HG03097 (cell line): ENCODE measurements around the gene LRRC8D.
"Not testable (repeated sequence)": the region's sequence is repeated elsewhere in the genome, so short reads cannot be mapped to it uniquely, and the experiment has no call there.

Experiments used
- ATAC-seq: cut with Tn5 transposase; IDR thresholded peaks from one replicate; pipeline ENCODE4 v1.9.1; 2021; ENCODE audit not compliant: unreplicated experiment, low FRiP score

LRRC8D gene

DNA sequence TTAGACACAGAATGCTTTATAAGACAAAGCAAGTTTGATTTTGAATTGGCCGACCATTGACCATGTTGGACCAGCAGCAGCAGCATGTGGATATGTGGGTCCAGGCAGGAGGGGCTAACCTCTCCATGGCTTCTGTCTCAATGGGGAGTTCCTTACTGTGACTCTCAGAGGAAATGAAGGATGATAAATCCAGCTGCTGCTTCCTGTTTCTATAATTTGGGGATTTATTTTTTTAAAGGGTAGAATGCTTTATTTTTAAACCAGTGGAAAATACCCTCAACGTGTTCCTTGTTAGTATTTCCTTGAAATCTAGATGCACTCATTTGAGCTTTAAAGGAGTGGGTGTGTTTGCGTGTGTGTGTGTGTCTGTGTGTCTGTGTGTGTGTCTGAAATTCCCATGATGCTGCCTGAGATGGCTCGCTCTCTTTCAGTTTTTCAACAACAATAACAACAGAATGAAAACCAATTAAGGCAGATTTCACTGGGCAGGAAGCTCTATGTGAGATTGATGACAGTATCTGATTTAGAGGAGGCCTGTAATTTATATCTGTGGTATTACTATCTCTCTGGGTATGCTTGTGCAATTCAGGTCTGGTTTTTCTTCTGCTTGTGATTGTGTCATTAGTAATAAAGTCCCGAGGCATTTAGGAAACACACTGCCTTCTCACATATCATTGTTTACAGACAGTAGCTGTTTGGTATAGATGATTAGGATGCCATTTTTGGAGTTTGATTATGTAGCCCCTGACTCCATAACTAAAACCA lies 88.0 kb downstream of the LRRC8D start:
- no peak for ATAC-seq

DNA sequence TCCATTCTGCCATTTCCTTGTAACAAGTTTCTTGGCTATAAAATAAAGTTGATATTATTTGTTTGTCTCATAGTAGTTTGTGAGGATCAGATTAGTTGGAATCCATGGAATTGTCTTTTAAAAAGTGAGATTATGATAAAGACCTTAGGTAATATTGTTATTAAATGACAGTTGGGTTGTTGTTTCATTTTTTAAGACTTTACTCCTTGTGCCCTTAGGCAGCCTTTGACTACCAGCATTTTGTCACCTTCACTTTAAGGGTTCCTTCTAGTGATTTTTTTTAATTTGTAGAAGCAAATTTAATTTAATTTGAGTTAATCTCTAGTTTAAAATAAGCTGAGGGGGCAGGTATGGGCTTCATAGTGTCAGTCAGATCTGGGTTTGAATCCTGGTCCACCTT lies 89.4 kb downstream of the LRRC8D start:
- no peak for ATAC-seq

DNA sequence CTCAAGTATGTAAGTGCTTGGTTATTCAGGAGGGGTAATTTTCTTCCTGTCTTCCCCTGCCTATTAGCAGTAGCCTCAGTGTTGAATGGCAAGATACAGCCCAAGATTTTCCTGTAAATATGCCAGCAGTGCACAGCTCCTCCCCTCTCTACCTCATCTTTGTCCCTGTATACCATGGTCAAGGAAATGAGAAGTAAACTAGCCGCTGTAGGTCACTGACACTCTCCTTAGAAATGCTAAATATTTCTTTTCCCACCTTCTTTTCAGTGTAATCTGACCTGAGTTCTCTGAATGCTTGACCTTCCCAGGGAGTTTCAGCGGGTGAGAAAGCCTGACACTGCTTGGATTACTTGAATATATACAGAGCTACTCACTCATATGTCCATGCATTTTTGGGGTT lies 89.9 kb downstream of the LRRC8D start:
- ATAC-seq = no peak

DNA sequence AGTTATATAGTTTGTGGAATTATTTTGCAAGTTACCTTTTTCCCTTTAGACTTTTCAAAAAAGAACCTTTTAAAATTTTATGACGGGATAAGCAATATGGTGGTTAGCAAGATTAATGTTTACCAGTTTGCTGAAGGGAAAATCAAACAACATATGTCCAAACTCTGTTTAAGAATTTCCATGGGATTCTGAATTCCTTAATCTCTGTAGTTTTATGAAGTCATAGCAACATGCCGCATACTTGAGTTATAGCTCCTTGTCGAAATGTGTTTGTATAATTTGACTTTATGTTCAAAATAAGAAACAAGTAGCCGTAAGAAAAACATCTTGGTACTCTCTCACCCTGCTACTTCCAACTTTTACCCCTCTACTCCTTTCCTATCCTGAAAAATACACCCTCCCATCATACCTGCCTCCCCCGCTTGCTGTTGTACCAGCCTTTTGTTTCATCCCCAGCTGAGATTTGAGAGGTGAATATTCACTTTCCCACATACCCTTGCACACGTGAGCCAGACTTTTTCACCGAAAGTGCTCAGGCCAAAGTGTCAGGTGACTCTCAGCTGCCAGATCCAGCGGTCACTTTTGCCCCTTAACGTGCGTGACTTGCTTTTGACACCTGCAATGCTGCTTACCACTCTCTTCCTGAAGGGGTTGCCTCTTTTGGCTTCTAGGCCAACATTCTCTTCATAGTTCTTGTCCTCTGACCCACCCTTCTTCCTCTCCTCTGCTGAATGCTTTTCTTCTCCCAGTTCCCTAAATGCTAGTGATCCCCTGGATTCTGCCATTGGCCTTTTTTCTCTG lies 90.6 kb downstream of the LRRC8D start:
- no peak for ATAC-seq

DNA sequence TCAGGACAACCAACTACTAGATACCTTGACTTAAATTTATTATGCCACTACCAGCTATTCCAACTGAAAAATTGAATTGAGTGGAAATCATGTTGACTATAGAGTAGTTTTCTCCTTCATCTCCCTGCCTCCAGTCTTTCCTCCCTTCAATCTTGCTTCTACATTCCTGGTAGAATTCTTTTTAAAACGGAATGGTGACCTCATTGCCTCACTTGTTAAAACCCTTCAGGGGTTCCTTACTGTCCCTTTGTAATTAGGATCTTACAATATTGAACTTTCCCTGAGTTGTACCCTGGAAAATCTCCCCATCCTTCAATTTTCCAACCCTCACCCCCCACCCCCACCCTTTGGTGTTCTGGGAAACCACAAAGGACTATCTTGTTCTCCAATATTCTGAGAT lies 91.2 kb downstream of the LRRC8D start:
- no peak for ATAC-seq

DNA sequence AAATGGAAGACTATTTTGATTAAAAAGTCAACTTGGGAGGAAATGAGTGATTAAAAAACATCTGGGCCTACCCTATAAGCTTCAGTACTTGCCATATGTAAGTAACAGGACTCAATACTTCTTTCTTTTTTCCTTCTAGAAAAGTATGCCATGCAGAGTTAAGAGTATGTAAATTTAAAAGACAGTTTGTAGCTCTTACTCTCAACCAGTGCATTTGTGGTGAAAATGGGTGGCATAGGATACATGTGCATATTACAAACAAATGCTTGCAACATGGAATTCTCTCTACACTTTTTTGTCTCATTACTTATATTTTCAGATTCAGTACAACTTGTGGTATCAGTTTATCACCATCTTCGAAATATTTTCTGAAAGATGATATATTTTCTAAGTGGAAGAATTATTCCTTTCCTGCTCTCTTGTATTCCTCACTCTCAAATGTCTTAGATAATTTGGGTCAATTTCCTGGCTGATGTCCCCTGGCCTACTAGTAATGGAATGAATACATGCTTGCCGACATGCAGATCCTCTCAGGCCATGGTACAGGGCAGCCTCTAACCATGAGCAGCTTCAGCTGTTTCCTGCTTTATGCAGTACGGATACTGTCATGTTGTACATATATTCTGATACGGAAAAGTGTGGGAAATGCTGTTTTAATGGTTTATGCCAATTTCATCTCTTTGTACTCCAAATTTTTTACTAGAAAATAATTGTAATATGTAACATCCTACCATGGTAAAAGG lies 92.7 kb downstream of the LRRC8D start:
- ATAC-seq = no peak

DNA sequence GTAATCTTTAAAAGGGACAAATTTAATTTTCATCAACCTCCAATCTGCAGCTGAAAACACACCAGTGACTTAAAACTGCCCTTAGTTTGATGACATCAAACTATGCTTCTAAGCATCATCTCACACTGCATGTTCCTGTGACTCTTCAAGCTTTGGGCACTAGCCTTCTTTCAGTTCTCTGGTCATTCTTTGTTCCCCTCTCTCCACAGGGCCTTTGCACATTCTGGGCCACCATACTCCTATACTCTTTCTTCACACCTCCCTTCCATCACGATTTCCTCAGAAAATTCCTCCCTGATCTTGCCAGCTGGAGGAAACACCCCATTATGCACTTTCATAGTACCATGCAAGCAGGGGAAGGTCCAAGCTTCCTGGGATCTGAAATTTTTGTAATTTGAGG lies 96.5 kb downstream of the LRRC8D start:
- ATAC-seq = no peak

DNA sequence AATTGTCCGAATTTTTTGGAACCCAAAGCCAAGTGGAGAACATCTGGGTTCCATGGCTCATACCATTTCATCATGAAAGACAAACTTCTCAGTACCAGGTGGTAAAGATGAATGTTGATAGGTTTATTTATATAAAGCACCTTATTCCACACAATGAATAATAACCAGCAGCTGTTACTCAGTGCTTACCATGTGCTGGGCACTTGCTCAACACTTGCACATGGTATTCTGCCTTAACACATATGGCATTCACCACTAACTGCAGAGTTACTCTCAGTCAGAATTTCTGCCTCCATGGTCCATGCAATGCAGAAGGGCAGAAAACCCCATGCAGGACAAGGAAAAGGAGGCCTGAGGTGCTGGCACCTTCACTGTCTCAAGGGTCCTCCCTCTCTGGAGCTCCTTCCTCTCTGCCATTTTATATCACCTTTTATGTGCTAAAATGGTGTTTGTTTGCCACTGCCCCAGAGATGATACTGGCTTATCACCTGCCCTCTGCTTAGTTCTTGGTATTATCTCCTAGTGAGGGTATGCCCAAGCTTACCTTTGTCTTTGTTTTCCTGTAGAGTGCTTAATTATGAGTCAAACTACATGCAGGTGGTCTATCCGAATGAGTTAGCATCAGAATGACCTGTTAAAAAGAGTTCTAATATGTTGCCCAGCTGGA lies 97.4 kb downstream of the LRRC8D start:
- ATAC-seq = no peak

DNA sequence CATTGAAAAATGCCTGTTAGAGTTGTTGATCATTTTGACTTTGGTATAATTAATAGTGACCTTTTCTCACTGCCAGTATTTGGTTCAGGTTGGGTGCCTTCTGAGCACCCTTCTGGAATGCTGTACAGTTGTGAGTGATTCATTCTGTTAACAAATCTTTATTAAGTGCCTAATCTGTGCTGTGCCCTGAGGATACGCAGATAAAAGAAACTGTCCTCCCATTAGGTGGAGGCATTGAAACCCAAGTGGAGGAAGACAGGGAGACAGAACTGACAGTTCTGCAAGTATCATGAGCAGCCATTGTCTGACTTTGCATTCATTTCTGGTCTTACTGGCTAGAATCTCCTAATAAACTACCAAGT lies 97.9 kb downstream of the LRRC8D start:
- no peak for ATAC-seq

DNA sequence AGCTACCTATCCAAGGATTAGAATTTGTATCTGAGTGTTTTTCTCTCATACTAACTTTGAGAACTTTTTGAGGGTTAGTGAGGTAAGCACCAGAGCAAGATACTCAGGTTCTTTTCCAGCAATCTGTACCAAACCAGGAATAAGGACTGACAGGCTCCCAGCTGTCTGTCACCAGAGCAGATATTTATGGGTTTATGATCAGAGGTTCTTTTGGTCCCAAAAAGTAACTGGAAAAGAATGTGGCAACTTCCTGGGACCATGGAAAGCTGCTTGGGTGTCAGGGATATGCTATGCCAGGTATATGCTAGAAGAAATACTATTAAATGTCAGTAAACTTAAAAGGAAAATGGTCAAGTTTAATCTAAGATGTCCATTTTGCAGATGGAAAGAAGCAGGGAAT lies 98.3 kb downstream of the LRRC8D start:
- no peak for ATAC-seq

DNA sequence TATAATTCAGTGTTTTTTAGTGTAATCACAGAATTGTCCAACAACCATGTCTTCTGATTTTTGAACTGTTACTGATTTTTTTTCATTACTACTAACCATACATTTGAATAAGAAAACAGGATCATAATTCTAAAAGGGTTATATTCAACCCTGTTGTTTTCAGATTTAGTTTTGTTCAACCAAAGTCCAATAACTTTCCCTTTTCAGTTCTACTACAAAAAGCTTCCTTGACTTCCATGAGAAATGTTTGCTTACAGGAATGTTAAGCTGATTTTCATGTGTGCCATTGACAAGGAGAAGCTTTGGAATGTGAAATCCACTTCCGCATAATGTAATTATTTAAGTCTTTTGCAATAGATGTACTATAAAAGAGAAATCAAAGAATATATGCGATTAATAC lies 102.1 kb downstream of the LRRC8D start:
- ATAC-seq = no peak

DNA sequence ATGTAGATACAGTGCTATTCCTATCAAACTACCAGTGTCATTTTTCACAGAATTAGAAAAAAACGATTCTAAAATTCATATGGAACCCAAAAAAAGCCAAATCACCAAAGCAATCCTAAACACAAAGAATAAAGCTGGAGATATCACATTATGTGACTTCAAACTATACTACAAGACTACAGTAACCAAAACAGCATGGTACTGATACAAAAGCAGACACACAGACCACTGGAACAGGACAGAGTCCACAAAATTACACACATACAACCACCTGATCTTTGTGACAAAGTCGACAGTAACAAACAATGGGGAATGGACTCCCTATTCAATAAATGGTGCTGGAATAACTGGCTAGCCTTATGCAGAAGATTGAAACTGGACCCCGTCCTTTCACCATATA lies 102.7 kb downstream of the LRRC8D start:
- ATAC-seq = no peak

DNA sequence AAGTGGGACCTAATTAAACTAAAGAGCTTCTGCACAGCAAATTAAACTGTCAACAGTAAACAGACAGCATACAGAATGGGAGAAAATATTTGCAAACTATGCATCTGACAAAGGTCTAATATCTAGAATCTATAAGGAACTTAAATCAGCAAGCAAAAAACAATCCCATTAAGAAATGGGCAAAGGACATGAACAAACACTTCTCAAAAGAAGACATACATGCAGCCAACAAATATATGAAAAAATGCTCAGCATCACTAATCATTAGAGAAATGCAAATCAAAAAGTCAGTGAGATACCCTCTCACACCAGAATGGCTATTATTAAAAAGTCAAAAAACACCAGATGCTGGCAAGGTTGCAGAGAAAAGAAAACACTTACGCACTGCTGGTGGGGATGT lies 103.2 kb downstream of the LRRC8D start:
- not testable (repeated sequence) for ATAC-seq

DNA sequence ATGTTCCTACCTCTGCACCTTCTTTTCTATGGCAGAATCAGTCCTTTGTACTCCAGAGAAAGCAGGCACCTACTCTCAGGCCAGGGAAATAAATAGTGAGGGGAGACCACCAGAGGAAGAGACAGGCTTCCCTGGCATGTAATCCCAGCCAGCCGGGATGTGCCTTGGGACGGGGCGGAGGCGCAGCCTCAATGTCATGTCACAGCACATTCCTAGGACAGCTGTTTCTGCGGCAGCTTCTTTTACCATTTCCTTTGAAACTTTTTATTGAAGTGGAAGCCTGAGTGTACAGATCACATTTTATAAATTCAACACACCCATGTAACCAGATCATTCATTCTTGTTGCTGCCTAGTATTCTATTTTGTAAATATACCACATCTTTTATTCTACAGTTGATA lies 106.2 kb downstream of the LRRC8D start:
- no peak for ATAC-seq

DNA sequence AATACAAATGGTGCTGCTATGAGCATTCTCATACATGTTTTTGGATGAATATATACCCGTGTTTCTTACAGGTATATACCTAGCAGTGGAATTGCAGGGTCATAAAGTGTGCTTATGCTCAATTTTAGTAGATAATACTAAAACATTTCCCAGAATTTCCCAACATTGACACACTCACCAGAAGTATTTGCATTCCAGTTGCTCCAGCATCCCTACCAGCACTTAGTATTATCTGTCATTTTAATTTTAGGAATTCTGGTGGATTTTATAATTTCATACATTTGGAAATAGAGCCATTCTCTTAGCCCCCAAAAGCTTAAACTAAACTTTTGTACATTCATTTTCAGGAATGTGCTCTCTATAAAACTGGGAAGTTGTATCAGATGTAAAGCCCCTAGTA lies 106.6 kb downstream of the LRRC8D start:
- no peak for ATAC-seq

DNA sequence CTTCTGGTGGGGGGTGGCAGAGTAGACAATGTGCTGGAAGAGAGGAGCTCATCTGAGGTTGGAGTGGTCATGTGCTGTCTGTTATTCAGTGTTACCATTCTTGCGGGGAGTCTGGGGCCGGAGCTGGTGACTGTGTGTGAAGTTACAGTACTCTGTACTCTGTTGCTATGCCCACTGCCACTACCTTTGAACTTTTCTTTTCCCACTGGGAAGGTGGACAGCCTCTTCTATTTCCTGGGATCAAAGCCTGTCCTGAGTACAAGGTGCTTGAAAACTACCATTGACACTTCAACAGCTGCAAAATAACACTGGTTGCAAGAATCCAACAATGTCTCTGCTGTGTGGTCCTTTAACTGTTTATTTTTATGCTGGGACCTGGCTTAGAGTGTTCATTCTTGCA lies 107.7 kb downstream of the LRRC8D start:
- ATAC-seq = no peak

DNA sequence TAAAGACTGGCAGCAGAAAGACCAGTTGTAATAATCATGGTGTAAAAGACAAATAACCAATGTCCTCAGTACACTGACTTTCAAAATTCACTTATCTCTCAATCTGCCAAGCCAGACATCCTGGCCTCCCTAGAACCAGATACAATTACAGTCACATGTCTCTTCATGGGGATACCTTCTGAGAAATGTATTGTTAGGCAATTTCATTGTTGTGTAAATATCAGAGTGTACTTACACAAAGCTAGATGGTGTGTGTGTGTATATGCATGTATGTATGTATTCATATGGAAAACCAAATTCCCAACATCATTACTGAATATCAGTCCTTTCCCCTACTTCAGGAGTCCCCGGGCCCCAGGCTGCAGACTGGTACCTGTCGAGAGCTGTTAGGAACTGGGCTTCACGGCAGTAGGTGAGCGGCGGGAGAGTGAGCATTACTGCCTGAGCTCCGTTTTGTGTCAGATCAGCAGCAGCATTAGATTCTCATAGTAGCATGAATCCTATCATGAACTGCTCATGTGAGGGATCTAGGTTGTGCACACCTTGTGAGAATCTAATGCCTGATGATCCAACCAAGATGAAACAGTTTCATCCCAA lies 108.7 kb downstream of the LRRC8D start:
- ATAC-seq = no peak

DNA sequence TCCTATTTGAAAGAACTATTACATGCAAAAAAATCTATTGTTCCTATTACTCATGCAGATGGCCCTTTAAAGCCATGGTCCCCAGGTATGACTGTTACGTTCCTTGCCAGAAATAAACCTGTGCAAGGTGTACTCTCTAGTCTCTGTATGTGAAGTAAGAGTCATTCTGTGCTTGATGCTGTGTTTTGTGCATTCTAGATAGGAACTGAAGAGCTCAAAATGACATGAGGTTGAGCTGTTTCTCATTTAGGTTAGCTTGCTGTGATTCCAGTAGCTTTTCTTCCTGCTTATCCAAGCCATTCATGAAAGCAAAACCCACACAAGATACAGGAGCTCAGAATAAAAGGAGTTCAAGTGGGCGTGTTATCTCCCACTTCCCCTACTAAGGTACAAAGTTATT lies 109.7 kb downstream of the LRRC8D start:
- no peak for ATAC-seq

DNA sequence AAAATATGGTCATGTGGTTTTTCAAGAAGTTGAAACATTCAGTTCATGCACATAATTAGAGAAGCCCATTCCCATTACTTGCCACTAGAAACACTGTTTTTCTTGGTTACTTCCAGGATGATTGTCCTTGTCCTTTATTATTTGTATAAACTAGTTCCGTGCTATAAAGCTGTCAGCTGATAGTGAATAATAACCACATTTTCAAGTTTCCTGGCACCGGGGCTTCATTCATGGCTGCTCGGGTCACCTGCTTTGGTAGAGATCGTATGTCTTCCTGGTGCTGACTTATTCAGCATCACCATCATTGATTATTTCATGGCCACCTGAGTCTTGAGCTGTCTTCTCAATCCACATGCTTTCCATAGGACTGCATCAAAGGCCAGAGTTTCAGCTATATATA lies 111.1 kb downstream of the LRRC8D start:
- ATAC-seq = no peak

DNA sequence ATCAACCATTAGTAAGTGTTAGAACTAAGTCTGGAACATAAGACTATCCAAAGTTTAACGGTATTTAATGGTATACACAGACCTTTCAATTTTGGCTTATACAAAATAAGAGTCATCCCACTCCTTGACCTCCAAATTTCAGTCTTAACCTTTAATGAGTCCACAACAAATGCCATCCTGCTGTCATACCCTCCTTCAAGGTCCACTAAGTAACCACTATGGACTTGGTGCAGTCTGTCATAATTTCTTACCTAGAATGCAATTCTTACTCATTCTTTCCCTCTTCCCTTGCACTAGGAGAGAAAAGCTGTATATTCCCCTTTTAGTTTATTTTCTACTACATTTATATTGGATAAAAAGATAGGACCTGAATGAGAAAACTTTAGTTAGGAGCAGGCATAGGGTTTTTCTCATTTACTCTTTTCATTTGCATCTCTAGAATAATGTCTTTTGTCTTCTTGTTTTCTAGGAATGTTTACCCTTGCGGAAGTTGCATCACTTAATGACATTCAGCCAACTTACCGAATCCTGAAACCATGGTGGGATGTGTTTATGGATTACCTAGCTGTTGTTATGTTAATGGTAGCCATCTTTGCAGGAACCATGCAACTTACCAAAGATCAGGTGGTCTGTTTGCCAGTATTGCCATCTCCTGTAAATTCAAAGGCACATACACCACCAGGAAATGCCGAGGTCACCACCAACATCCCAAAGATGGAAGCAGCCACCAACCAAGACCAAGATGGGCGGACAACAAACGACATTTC lies 111.9 kb downstream of the LRRC8D start:
- ATAC-seq = no peak
